Left hindlimb (tissue), 1 donor: ENCODE measurements around the gene NACAD.

ENCODE experiments used
- DNase-seq: peaks from one replicate; pipeline ENCODE4 v3.0.0-alpha.2; 2018

The NACAD gene

GRCh38 chr7:45087301-45088145 is 1.2 kb downstream of the NACAD start:
- DNase-seq: peak; percentile 30

GRCh38 chr7:45086331-45087065 is 2.3 kb downstream of the NACAD start:
- DNase-seq: peak; percentile 20

- peak; percentile 16 for DNase-seq
Measured at GRCh38 chr7:45085619-45086200, 3.1 kb downstream of the NACAD start.

- DNase-seq: peak; percentile 19
Measured at GRCh38 chr7:45084901-45085618, 3.7 kb downstream of the NACAD start.

- no peak for DNase-seq
Measured at GRCh38 chr7:45084336-45084735, 4.4 kb downstream of the NACAD start.

- no peak for DNase-seq
Measured at GRCh38 chr7:45082831-45083331, 5.9 kb downstream of the NACAD start.

- DNase-seq: no peak
Measured at GRCh38 chr7:45082031-45082830, 6.5 kb downstream of the NACAD start.

GRCh38 chr7:45081670-45081974 is 7.1 kb downstream of the NACAD start:
- no peak for DNase-seq

GRCh38 chr7:45080958-45081669 is 7.7 kb downstream of the NACAD start:
- DNase-seq: no peak

GRCh38 chr7:45080265-45080957 is 8.4 kb downstream of the NACAD start:
- DNase-seq: no peak

- DNase-seq: no peak
Measured at GRCh38 chr7:45078125-45078681, 10.6 kb downstream of the NACAD start.

GRCh38 chr7:45077579-45077978 is 11.2 kb downstream of the NACAD start:
- DNase-seq: no peak

GRCh38 chr7:45076946-45077345 is 11.8 kb downstream of the NACAD start:
- DNase-seq: no peak

- no peak for DNase-seq
Measured at GRCh38 chr7:45075871-45076796, 12.6 kb downstream of the NACAD start.

GRCh38 chr7:45075355-45075644 is 13.5 kb downstream of the NACAD start:
- no peak for DNase-seq

- DNase-seq: no peak
Measured at GRCh38 chr7:45074528-45075354, 14.0 kb downstream of the NACAD start.

GRCh38 chr7:45073786-45074527 is 14.8 kb downstream of the NACAD start:
- DNase-seq: no peak
